Activated CD4-positive, alpha-beta T cell treated with anti-CD3 and anti-CD28 coated beads, Interleukin-2, amount 50 U/mL, for 16 hours (primary cell): ENCODE results near the gene NOP14.
"Not testable (repeated sequence)": the region's sequence is repeated elsewhere in the genome, so short reads cannot be mapped to it uniquely, and the experiment has no call there.

ENCODE experiments used
- DNase-seq: peaks from one replicate; pipeline ENCODE4 v3.0.0-alpha.2; 2020

Gene NOP14

GRCh38 chr4:2963175-2963965 lies at the start of gene NOP14, which contains the start of gene GRK4:
Gene NOP14, minus strand, starts transcription at chr4:2963406. Its CDS starts 87 bp downstream, at chr4:2963319.
Gene GRK4, plus strand, starts transcription at chr4:2963571. Its CDS starts 500 bp downstream, at chr4:2964071.
- DNase-seq, result peak; percentile 98

DNA sequence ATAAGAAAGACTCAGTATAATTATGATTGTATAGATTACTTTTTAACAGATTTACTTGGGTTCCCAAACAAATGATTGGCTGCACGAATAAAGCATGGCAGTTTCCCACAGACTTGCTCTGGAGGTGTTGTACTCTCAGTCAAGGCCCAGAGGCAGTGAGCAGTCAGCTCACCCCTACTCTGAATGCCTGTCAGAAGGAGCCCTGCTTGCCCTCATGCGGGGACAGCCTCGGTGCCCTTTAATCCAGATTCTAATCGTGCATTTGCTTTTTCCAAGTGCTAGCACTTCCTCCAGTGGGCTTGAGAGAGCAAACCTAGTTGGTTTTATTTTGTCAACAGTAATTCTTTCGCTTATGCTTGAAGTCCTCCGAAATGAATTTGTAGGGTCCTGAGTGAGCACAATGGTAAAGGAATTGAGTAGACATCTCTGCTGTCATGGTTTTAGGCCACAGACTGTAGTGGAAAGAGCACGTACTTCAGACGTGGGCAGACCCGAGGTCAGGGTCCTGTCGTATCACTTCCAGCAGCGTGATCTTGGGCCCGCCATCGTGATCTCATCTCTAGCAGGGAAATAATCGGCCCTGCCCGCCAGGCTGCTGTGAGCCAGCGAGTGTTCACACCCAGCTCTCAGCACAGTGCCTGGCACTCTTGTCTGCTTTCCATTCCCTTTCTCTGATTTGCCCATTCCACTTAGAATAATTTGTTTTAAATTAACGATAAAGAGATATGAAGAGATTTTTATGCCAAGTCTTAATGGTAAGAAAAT lies 48.4 kb upstream of the NOP14 start:
- no peak for DNase-seq

DNA sequence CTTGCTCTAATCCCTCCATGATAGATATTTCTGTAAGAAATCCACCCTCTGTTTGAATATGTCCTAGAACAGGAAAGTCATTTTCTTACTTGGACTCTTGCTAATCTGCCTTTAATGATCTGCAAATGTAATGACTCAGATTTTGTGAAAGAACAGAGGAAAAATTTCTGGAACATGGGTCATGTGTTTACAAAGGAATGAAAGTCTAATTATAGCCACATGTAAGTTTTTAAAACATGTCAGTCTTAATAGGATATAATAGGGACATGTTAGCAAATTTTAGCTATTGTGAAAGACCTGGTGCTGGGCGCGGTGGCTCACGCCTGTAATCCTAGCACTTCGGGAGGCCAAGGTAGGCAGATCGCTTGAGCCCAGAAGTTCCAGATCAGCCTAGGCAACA lies 47.8 kb upstream of the NOP14 start:
- no peak for DNase-seq

DNA sequence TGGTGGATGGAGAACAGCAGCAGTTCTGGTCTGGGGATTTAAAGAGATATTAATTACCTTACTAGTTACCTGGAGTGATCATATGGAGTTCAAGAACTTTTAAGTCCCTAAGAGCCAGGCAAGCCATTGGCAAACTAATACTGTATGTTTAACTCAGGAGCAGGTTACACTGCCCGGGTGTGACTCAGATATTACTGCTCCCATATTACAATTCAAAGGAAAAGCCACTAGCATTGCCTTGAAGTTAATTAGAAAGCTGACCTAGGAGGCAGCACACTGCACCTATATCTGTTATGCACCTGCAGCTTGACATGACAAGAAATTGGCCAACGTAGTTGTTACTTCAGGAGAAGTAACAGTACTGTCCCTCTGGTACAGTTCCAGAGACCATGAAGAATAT lies 47.4 kb upstream of the NOP14 start:
- DNase-seq, result no peak

DNA sequence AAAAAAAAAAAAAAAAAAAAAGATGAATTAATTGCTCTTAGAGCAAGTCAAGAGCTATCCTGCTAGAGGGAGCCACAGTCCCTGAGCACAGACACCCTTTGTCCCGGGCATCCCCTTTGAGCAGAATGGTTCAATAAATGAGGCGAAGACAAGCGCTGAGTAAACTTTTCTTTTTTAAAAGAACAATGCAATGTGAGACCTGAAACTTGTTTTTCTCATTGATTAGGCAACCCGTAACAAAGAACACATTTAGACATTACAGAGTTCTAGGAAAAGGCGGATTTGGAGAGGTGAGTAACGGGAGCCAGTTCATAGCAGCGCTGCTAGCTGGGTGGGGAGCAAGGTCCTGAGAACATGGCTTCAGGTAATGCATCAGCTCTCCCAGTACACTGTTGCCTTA lies 46.2 kb upstream of the NOP14 start:
- DNase-seq, result peak; percentile 55

DNA sequence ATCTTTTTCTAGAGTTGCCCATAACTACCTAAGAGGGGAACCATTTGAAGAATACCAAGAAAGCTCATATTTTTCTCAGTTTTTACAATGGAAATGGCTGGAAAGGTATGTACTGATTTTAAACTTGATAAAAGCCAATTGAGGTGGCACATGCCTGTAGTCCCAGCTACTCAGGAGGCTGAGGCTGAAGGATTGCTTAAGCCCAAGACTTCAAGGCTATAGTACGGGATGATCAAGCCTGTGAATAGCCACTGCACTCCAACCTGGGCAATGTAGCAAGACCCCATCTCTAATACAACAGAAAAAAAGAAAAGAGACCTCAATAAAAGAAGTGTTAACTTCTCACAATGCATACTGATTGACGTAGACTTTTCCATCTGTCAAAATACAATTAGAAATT lies 44.5 kb upstream of the NOP14 start:
- no peak for DNase-seq

DNA sequence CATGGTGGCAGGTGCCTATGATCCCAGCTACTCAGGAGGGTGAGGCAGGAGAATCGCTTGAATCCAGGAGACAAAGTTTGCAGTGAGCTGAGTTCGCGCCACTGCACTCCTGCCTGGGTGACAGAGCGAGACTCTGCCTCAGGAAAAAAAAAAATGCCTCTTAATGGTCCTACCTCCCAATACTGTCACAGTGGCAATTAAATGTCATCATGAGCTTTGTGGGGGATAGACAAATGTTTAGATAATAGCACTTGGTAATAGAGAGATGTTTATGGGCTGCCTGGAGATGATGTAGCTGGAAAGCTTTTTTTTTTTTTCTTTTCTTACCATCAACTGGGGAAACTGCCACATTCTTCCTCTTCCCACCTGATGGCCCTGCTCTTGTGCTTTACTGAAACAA lies 33.2 kb upstream of the NOP14 start:
- DNase-seq, result no peak

DNA sequence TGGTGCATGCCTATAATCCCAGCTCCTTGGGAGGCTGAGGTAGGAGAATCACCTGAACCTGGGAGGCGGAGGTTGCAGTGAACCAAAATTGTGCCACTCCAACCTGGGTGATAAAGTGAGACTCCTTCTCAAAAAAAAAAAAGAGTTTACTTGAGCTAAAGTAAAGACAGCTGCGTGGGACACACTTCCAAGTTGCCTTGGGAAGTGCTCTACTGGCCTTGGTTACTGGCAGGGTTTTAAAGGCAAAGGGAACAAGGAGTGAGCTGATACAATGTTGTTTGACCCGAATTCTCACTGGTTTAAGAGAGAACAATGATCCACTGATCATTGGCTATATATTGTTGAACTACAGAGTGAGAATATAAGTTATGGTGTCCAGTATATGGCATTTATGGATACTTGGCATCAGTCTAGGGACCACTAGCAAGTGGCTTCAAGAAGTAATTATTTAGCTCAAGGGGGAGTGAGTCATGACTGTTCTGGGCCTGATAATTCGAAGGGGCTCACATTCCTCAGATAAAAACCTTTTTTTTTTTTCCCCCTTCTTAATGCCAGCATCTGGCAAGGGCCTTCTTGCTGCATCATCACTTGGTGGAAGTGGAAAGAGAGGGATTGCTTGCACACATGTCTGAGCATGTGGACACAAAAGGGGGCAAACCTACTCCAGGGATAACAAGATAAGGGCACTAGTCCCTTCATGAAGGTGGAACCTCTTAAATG lies 32.5 kb upstream of the NOP14 start:
- DNase-seq, result no peak

DNA sequence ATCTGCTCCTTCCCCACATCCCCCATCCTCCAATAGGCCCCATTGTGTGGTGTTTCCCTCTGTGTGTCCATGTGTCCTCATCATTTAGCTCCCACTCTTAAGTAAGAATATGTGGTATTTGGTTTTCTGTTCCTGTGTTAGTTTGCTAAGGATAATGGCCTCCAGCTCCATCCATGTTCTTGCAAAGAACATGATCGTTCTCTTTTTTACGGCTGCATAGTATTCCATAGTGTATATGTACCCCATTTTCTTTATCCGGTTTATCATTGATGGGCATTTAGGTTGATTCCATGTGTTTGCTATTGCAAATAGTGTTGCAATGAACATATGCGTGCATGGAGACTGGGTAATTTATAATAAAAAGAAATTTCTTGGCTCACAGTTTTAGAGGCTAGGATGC lies 31.7 kb upstream of the NOP14 start:
- no peak for DNase-seq

- no peak for DNase-seq
These were observed 28.0 kb upstream of the NOP14 start for GRCh38 chr4:2991243-2991642.

GRCh38 chr4:2983715-2984114 lies 20.5 kb upstream of the NOP14 start:
- not testable (repeated sequence) for DNase-seq

DNA sequence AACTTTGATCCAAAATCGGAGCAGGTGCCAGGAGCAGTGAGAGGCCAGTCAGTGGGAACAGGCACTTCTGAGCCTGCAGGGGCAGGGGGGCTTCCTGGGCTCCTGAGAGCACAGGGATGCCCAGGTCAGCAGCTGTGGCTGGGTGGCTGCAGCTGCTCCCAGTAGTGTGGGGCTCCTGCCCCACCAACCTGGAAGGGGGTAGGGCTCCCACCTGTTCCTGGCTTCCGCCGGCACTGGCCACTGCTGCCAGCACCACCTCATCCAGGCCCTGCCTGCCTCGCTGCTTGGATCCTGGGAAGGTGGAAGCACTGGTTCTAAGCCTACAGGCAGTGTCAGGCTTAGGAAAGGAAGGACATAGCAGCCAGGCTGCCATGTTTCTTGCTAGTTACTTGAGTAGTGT lies 18.8 kb upstream of the NOP14 start:
- no peak for DNase-seq

GRCh38 chr4:2981256-2981819 lies 18.1 kb upstream of the NOP14 start:
- no peak for DNase-seq

GRCh38 chr4:2977211-2978088 lies 14.2 kb upstream of the NOP14 start:
- DNase-seq, result no peak

GRCh38 chr4:2971275-2971674 lies 8.1 kb upstream of the NOP14 start:
- no peak for DNase-seq

GRCh38 chr4:2968381-2968780 lies 5.2 kb upstream of the NOP14 start:
- no peak for DNase-seq

DNA sequence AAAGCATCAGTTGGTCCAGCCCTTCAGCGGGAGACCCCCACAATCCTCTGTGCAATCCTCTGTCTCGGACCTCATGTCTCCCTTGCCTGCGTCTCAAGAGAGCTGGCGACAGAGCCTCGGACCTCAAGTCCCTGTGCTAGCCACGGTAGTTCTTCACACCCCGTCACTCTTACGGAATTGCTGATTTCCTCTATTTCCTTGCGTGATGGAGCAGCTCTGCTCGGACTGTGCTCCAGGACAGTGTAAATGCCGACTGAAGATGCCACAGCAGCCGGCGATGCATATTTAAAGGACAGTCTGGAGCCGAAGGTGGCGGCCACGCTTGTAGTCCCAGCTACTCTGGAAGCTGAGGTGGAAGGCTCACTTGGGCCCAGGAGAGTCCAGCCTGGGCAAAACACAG lies 2.1 kb upstream of the NOP14 start:
- no peak for DNase-seq

DNA sequence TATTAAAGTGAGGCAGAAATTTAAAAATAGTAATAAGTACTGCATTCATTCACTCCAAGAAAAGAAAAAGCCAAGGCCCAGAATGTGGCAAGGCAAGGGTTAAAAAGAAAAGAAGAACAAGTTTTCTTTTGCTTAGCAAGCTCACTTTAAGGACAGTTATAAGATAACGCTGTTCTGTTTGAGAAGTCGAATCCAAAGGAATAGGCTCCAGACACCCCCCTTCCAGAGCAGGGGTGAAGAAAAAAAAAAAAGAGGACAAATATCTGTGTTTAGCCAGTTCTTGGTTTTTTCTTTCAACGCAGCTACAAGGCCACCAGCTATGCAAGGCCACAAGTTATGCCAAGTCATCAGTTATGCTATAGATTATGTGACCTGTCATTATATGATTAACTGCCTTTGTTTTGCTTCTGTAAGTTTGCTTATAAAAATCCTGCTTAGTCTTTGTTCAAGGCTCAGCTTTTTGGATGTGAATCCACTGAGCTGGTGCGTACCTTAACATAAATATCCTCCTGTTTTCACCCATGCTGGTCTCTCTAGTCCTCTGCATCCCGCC lies 1.6 kb upstream of the NOP14 start:
- no peak for DNase-seq

GRCh38 chr4:2963966-2964471 lies 813 bp upstream of the NOP14 start:
- DNase-seq, result no peak

- peak; percentile 56 for DNase-seq
These were observed 512 bp downstream of the NOP14 start for GRCh38 chr4:2962614-2963174.

DNA sequence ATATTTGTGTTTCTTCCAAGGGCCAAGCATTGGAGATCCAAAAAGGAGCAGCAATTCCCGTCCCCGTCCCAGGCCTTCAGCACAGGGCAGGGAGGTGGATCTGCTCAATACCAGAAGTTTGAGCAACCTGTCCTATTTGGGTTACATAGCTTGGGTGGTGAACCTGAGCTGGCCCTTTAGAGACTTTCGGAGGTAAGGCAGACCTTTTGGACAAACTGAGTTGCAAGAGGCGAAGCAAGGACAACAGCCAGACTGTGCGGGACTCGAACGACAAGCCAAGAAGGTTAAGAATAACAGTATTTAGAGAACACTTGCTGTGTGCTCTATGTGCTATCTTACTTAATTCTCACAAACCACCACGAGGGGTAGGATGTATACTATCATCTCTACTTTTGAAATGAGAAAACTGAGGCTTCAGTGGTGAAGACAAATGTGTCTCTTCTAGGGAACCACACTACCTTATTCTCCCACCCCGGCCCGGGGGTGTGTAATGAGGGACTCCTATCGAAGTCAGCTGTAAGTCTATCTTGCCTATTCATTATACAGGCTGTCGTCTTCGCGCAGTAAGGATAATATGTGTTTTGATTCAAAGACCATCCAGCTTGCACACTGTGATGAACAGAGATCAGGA lies 1.3 kb downstream of the NOP14 start:
- peak; percentile 88 for DNase-seq
